HG03565 (cell line): ENCODE results near the gene CANX.
A peak's percentile ranks its signal among the peaks of the same experiment; 100 is the strongest.
"Not testable (repeated sequence)": the region's sequence is repeated elsewhere in the genome, so short reads cannot be mapped to it uniquely, and the experiment has no call there.

ENCODE experiments used
- ATAC-seq: cut with Tn5 transposase; IDR thresholded peaks from one replicate; pipeline ENCODE4 v1.9.1; 2021; ENCODE audit warnings: mild to moderate bottlenecking, moderate library complexity; ENCODE audit not compliant: unreplicated experiment

The CANX gene

DNA sequence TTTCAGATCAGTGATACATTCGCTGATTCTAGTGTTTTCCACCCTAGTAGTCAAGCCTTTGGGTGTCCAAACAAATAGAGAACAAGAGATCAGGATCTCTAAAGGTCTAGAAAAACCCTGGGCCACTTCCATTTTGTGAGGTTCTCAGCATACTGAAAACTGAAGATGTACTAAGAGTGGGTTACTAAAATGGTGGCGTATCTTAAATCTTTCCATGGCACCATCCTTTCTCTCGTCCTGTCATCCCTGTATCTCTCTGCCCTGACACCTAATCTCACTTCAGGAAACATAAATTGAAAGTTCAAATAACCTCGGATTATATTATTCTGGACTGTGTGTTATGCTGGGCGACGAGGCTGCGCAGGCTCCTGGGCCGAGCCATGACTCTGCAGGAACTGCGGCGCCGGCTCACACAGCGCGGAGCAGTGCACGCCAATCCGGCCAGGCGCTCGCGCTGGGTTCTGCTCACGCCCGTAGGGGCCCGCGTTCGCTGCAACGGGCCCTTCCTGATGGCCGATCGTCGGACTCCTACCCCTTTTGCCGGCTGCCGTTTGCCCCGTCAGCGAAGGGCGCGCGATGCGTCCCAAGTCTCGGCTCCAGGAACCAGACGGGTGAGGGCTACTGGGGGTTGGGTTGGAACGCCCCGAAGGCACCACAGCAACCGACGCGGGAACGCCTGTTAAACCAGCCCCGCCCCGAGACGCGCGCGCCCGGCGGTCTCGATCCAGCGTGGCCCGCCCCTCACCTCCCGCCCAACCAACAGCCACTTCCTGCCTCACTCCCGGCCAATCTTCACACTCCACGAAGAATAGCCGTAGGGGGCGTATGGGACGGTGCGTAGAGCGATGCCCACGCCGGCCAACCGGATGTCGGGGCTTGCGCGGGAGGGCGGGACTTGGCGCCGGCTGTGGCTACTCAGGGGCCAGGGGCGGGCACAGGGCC is 503 bp upstream of the CANX start:
- peak; percentile 87 for ATAC-seq

DNA sequence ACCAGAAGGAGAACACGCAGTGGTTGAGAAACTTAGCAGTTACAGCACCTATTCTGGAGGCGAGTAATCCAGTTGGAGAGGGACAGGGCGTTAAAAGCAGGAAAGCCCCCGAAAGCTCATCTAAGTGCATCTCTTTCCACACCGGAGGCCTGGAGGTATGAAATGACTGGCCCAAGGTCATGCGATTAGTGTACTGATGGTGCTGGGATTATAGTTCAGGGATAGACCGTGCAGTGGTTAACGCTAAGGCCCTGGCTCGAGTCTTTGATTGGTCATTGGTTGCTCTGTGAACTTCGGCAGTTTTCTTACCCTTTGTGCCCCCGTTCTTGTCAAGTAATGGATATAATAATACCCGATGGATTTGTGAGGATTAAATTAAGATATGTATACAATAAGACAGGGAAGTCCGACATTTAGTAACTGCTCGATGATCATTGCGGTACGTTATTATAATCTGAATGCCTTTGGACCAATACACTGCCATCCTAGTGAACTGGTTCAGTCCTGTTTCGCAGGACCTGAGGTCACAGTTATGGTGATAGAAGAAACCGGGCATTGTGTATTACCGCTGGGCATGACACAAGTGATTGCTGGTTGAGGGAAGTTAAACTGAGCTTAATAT is 960 bp downstream of the CANX start:
- ATAC-seq, result no peak

DNA sequence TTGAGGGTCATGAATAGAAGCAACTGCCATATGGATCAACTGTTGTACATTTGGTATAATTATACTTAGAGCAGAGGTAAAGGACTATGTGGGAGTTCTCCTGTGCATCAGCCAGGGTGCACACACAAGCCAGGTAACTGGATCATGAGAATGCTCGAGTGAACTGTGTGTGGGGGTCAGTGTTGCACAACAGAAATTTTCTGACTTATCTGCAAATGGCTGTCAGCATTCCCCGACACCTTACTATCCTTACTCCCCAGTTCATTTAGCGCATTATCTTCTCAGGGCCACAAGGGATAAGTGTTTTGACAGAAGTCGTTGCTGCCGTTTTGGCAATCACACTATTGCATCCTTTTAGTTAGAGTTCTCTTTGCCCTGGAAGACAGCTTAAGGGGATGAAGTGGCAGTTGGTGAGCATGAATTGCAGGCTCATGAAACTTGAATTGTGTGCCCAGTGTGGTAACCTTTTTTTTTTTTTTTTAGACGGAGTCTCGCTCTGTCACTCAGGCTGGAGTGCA is 1.7 kb downstream of the CANX start:
- no peak for ATAC-seq

DNA sequence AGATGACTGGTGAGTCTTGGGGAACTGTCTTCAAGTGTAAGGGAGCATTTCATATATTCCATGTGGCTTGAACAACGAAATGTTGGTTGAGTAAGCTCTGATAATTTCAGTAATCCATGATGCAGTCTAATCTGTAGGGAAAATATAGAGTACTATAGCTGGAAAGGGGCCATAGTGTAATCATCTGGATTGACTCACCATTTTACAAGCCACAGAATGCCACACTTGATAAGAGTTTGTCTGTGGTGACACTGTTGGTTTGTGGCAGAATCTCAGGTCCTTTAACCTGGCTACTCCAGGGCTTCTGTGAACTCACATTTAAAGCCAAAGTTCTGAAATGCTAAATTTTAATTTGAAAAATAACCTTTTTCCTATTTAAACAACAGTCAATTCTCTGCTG is 17.5 kb downstream of the CANX start:
- no peak for ATAC-seq

DNA sequence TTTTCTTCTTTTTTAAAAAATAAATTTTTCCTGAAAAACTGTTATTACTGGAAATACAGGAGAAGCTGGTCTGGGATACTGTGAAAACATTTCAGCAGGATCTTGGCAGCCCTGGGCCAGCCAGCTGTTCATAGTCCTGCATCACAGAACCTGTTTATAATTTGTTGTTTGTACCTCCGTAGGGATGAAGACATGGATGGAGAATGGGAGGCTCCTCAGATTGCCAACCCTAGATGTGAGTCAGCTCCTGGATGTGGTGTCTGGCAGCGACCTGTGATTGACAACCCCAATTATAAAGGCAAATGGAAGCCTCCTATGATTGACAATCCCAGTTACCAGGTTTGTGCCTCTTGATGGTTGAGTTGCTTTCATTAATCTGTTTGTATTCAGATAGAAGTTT is 21.5 kb downstream of the CANX start:
- no peak for ATAC-seq

DNA sequence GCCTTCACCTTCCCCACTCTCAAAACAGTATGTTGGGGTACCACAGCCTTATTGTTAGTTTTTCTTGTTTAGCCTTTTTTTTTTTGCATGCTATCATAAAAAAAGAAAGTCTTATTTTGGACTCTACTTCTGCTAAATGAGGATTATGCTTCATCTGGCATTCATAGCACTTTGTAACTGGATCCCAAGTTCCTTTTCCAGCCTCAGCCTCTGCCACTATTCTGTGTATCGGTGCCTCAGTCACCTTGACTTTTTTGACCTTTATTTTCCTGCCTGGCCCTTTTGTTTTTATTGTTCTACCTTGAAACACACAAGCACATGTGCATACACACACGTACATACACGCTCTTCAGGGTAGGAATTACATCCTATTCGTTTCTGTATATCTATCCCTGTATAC is 25.4 kb downstream of the CANX start:
- no peak for ATAC-seq

DNA sequence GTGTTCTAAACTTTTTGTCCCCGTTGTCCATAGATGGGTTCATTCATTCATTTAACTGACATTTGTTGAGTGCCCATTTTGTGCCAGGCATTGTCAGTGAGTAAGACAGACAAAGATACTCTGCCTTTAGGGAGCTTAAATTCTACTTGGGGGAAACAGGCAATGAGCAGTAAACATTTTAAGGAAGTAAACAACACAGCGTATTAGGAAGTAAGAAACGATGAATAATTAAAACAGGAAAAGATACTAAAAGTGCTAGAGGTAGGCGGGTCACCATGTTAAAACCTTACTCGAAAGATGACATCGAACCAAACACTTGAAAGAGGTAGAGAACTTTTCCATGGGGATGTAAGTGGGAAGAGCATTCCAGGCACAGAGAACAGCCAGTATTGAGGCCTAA is 28.3 kb downstream of the CANX start:
- no peak for ATAC-seq

DNA sequence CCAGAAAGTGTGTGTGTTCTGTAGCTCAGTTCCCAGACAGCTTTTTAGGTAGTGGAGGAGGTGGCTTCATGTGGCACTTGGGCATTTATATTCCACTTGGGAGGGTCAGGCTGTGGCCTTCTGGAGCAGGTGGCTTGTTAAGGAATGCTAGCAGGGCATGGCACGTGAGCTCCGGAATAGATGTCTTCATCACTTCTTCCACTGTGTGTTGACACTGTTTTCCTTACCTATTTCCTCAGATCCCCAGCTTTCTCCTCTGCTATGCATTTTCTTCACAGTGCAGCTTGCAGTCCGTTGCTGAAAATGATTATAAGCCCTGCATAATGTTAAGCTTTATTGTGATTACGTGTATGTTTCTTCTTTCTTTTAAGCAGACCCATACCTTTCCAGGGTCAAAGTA is 30.5 kb downstream of the CANX start:
- ATAC-seq, result no peak

DNA sequence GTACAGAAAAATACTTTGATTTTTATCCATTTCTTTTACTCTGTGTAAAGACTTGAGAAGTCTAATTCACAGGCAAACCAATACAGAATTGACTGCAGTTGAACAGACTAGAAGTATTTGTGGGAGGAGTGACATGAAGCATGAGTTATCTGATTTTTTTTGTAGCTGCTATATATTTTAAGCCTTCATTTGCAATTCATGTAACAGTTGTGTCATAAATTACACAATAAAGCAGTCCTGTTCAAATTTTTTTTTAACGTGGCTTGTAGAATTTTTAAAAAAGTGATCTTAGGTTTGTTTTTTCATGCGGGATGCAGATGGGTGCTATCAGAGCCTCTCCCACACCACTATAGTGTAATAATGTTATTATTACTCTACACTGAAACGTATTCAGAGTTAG is 31.0 kb downstream of the CANX start:
- ATAC-seq, result no peak

DNA sequence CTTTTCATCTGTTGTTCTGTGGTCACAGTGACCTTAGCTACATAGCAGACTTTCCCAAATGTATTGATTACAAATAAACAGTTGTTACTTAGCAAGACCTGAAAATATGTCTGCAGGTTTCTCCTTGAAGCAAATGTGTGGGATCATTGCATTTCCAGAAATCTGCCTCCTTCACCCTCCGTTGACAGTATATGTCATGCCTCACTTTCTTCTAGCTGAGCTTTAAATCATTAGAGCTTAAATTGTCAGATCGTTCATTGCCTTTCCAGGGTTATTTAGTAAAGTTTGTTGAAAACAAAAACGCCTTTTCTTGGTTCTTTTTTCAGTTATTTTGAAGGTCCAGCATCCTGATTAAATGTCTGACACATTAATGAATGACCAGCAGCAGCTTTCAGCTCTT is 31.6 kb downstream of the CANX start:
- no peak for ATAC-seq

DNA sequence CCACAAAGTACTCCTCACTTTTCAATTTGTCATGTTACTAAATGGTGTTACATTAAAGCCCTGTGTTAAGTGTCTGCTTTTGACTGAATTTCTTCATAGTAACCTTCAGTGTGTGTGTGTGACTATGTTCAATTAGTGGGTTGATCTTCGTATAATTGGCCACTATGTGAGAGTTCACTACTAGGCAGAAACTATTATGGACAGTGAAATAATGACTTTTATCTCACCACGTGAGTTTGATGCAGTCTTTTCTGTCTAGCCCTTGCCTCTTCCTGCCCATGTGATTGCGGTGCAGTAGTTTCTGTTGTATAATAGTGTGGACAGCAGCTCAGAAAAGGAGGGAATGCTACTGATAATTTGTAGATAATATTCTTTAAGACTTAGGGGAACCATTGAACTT is 32.1 kb downstream of the CANX start:
- ATAC-seq, result no peak

DNA sequence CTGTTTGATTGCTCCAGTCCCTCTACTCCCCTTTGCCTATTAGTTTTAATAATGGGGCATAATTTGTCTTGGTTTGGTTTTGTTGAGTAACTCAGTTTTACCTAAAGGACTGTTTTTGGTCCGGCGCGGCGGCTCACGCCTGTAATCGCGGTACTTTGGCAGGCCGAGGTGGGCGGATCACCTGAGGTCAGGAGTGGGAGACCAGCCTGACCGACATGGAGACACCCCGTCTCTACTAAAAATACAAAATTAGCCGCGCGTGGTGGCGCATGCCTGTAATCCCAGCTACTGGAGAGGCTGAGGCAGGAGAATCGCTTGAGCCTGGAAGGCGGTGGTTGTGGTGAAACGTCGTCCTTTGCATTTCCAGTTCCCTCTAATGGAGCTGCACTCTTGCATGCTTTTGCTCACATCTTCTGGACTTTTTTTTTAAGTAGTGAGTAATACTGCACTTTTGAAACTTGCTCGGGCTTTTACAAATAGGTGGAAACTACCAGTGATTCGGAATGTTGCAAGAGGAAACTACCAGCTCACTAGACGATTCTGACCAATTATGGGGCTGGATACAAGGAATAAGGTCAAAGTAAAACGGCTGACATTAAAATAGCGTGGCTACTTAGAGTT is 33.1 kb downstream of the CANX start:
- peak; percentile 3 for ATAC-seq

DNA sequence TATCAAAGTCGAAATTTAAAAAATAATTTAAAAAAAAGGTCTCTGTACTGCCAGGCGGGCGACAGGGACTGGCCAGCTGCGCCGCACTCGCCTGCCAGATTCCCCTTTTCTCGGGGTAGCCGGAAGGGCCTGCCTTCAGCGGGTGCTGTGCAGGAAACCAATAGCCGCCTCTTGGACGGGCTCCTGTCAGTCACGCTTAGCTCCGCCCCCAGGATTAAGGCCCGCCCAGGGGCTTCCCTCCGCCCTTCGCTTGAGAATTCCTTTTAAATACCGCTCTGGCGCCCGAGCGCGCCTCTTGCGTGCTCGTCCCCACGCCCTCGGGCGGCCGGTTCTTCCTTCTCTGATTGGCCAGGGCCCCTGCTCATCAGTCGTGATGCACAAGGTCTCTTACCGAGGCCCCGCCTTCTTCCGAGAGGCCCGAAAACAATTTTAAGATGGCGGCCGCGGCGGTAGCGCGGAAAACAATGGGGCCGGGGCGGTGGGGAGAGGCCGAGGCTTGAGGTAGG is 33.7 kb downstream of the CANX start, which contains the start of gene MAML1:
Gene MAML1 (plus strand): TSS at position 411 of the 506 bp plus-strand sequence. CDS start 291 bp downstream, outside the sequence.
- peak; percentile 90 for ATAC-seq

DNA sequence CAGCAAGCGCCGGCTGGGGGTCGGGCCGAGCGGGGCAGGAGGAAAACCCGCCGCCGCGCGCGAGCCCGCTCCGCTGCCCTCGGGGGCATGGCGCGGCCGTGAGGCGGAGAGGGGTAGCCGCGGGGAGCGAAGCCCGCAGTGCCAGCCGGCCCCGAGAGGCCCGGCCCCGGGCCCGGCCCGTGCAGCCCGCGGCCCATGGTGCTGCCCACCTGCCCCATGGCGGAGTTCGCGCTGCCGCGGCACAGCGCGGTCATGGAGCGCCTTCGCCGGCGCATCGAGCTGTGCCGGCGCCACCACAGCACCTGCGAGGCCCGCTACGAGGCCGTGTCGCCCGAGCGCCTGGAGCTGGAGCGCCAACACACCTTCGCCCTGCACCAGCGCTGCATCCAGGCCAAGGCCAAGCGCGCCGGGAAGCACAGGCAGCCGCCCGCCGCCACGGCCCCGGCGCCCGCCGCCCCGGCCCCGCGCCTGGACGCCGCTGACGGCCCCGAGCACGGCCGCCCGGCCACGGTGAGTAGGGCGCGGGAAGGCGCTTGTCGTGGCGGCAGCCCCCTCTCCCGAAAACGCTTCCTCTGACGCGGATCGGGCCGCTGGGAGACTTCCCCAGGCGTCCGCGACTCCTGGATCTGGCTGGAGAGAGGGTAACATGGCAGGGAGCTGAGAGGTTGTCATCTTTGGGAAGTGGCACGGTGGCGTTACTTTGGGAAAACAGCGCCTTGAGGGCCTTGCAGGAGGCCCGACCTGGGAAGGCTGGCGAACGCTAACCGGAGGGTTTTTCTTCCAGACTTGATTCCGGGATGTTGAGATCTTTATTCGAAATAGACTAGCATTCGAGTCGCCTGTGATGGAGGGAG is 34.4 kb downstream of the CANX start:
- ATAC-seq, result peak; percentile 5

DNA sequence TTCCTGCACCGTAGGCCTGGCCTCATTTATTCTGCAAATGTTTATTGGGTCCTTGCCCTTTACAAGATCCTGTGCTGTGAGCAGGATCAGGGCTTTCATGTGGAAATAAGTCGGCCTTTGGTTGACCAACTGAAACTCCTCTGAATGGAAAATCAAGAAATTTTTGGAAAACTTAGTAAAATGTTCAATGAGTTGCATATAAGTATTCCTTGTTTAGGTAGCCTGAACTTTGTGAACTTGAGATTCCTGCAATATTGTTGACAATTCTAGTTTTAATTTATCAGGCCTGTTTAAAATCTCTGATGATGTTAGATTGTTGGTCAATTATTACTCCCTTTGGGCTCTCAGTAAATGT is 35.0 kb downstream of the CANX start:
- no peak for ATAC-seq

DNA sequence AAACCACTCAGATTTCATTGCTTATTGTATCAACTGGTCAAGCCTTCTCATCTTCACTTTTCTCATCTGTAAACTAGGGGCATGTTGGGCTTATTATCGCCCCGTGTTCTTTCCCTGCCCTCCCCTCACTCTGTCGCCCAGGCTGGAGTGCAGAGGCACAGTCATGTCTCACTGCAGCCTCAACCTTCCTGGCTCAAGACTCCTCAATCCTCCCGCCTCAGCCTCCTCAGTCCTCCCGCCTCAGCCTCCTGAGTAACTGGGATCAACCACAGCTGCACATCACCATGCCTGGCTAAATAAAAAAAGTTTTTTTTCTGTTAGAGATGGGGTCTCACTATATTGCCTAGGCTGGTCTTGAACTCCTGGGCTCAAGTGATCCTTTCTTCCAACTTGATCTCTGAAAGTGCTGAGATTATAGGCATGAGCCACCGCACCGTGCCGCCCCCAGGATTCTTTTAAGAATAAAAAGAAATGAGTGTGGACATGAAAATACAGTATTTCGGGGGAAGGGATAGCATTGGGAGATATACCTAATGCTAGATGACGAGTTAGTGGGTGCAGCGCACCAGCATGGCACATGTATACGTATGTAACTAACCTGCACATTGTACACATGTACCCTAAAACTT is 35.9 kb downstream of the CANX start:
- no peak for ATAC-seq

DNA sequence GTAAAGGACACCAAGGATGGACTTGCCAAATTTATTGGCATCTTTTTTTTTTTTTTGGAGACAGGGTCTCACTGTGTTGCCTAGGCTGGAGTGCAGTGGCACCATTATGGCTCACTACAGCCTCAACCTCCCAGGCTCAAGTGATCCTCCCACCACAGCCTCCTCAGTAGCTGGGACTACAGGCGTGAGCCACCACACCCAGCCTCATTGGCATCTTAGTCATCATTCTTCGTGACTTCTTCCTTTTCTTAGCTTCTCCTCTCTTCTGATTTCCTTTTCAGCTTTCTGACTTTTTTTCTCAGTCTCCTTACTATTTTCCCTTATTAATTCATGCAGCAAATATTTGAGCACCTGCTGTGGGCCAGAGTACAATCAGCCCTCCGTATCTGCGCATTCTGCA is 40.0 kb downstream of the CANX start:
- no peak for ATAC-seq

DNA sequence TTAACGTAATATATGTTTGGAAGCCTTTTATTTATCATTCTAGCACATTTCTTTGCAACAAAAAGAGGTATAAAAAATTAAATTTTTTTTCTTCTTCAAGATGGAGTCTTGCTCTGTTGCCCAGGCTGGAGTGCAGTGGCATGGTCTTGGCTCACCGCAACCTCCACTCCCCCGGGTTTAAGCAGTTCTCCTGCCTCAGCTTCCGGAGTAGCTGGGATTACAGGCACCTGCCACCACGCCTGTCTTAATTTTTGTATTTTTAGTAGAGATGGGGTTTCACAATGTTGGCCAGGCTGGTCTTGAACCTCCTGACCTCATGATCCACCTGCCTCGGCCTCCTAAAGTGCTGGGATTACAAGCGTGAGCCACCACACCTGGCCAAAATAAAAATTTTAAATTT is 45.3 kb downstream of the CANX start:
- not testable (repeated sequence) for ATAC-seq

DNA sequence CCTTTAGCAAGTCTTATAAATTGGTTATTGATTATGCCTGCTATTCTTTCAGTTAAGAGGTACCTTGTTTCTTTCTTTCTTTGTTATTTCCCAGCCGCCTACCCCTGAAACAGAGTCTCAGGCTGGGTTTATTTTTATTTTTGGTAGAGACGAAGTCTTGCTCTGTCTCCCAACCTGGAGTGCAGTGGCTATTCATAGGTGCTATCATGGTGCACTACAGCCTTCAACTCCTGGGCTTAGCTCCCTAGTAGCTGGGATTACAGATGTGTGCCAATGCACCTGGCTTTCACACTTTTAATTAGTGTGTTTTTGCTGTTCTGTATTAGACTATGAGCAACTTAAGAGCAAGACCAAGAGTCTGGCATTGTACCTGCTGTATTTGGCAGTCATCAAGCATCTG is 48.1 kb downstream of the CANX start:
- ATAC-seq, result no peak

DNA sequence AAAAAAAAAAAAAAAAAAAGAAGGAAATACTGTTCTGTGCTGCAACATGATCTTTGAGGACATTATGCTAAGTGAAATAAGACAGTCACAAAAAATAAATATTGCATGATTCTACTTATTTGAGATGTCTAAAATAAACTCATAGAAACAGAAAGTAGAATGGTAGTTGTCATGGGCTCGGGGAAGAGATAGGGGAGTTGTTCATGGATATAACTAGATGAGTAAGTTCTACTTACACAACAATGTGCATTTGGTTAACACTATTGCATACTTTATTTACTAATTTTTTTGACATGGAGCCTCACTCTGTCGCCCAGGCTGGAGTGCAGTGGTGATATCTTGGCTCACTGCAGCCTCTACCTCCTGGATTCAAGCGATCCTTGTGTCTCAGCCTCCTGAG is 49.0 kb downstream of the CANX start:
- no peak for ATAC-seq
